ENCODE results near the gene CD22.

The CD22 gene

DNA sequence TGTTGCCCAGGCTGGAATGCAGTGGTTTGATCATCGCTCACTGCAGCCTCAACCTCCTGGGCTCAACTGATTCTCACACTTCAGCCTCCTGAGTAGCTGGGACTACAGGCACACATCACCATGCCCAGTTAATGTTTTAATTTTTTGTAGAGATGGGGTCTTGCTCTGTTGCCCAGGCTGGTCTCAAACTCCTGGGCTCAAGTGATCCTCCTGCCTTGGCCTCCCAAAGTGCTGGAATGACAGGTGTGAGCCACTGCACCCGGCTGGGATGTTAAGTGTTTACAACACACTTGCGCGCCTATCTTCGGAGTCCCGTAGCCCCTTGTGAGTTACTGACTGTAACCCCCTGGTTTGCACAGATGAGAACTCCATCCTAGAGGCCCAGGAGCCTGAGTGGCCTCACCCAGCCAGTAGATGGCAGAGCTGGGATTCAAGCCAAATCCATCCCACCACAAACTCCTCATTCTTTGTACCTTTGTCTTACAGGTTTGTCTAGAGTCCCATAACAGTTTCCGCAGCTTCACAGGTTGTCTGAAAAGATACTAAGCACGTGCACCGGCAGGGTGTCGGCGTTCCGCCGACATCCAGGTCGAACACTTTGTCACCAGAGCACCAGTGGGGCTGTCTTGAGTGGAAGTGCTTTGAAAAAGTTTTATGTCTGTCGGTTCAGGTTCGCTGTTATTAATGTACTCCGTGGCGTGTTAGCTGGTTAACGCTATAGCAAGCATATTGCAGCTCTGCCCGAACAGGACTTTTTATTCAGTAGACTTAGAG lies 22.3 kb upstream of the CD22 start:
- TF ChIP-seq CTCF (conservative IDR thresholded peaks at IDR 0.05; ENCODE audit: low read depth), result no peak
- ChIA-PET CTCF (interaction anchor here (0.7 kb wide), 1 partner anchor 41 kb away, joined by 3 read pairs; no protein-coding TSS in a partner anchor), POLR2A (ENCODE audit: low non-redundant PET) (interaction anchor here (0.6 kb wide), 1 partner anchor 196 kb away, joined by 5 read pairs; no protein-coding TSS in a partner anchor)
- DNase-seq (ENCODE audit: low spot score), result no peak
- no peak overlapping the region for H3K27ac ChIP-seq

DNA sequence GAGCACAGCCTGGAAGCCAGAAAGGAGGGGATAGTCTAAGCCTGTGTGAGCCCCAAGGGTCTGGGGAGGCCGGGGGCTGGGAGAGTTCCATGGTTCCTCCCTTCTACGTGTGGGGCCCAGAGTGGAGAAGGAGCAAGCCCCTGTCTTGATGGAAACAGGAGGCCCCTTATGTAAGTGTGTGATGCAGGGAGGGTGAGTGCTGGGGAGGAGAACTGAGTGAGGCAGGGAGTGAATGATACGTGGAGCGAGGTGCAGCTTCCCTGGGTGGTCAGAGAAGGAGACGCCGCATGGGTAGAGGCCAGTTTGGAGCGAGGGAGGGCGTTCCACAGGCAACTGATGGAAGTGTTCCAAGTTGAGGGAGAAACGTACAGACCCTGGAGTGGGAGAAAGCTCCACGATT lies 21.1 kb upstream of the CD22 start:
- ChIA-PET POLR2A (ENCODE audit: low non-redundant PET) (no interaction called here), CTCF (interaction anchor here (0.7 kb wide), 2 partner anchors 228 to 234 kb away, joined by 3 to 4 read pairs; no protein-coding TSS in a partner anchor)

DNA sequence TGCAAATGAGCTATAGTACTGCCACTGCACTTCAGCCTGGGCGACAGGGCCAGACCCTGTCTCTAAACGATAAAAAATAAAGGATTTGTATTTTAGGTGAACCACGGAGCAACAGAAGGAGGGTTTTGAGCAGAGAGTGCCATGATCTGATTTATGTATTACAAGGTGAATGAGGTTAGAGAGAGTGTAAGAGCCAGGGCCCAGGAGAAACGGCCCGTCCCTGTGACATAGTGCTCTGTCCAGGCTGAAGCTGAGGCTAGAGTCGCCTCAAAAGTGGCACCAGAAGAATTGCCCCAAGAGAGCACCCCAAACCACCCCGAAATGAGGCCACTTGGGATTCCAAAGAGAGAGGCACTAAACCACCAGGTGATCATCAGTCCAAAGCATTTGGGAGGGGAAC lies 20.1 kb upstream of the CD22 start:
- POLR2A ChIA-PET (ENCODE audit: low non-redundant PET), result interaction anchor here (1.1 kb wide), 1 partner anchor 30 kb away, joined by 5 read pairs; no protein-coding TSS in a partner anchor
- no peak for TF ChIP-seq CTCF (conservative IDR thresholded peaks at IDR 0.05; ENCODE audit: low read depth)
- CTCF ChIA-PET, result no interaction called here
- DNase-seq (ENCODE audit: low spot score), result no peak
- no peak overlapping the region for H3K27ac ChIP-seq

More for the DNA sequence above, 21.1 kb upstream of the CD22 start:
- no peak overlapping the region for H3K27ac ChIP-seq
- DNase-seq (ENCODE audit: low spot score), result no peak
- no peak for TF ChIP-seq CTCF (conservative IDR thresholded peaks at IDR 0.05; ENCODE audit: low read depth)

- ChIA-PET CTCF (interaction anchor here (0.6 kb wide), 1 partner anchor 96 kb away, joined by 6 read pairs; no protein-coding TSS in a partner anchor), POLR2A (ENCODE audit: low non-redundant PET) (interaction anchor here (1.1 kb wide), 1 partner anchor 31 kb away, joined by 5 read pairs; no protein-coding TSS in a partner anchor)
- H3K27ac ChIP-seq, result no peak overlapping the region
- DNase-seq (ENCODE audit: low spot score), result no peak
- no peak for TF ChIP-seq CTCF (conservative IDR thresholded peaks at IDR 0.05; ENCODE audit: low read depth)
Observed at GRCh38 chr19:35309481-35310279, 19.3 kb upstream of the CD22 start.

- POLR2A ChIA-PET (ENCODE audit: low non-redundant PET), result no interaction called here
- H3K27ac ChIP-seq, result no peak overlapping the region
- DNase-seq (ENCODE audit: low spot score), result no peak
- no peak for TF ChIP-seq CTCF (conservative IDR thresholded peaks at IDR 0.05; ENCODE audit: low read depth)
- CTCF ChIA-PET, result interaction anchor here (0.6 kb wide), 1 partner anchor 95 kb away, joined by 6 read pairs; no protein-coding TSS in a partner anchor
Observed at GRCh38 chr19:35310331-35310730, 18.7 kb upstream of the CD22 start.

DNA sequence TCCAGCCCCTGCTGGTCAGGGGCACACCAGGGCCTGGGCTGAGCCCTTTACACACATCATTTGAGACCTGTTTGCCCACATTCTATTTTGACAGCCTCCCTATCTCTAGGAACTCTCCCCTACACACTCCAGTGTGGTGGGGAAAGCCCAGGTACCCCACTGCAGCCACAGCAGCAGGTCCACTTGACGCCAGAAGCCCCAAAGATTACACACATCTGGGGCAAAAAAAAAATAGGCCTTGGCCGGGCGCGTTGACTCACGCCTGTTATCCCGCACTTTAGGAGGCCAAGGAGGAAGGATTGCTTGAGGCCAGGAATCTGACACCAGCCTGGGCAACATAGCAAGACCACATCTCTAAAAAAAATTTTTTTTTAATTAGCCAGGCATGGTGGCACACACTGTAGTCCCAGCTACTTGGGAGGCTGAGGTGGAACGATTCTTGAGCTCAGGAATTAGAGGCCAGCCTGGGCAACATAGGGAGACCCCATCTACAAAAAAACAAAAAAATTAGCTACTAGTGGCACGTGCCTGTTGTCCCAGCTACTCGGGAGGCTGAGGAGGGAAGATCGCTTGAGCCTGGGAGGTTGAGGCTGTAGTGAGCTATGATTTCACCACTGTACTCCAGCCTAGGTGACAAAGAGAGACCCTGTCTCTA lies 18.0 kb upstream of the CD22 start:
- ChIA-PET POLR2A (ENCODE audit: low non-redundant PET) (no interaction called here), CTCF (no interaction called here)
- no peak for TF ChIP-seq CTCF (conservative IDR thresholded peaks at IDR 0.05; ENCODE audit: low read depth)
- H3K27ac ChIP-seq, result no peak overlapping the region
- DNase-seq (ENCODE audit: low spot score), result no peak

Measured in RWPE1 (cell line).